GM18505 (cell line): ENCODE measurements around the gene TAF11L5.
"Not testable (repeated sequence)": the region's sequence is repeated elsewhere in the genome, so short reads cannot be mapped to it uniquely, and the experiment has no call there.

Experiments
- ATAC-seq: cut with Tn5 transposase; IDR thresholded peaks from one replicate; pipeline ENCODE4 v1.9.1; 2021; ENCODE audit not compliant: unreplicated experiment
- POLR2A ChIP-seq: IDR thresholded peaks from 4 replicates; pipeline ENCODE4 v1.6.1; 2011; ENCODE audit warnings: borderline replicate concordance; ENCODE audit not compliant: insufficient read depth, insufficient read length; ENCODE audit errors: extremely low read depth

Gene TAF11L5

GRCh38 chr5:17524935-17525334 lies at the start of gene TAF11L5:
Gene TAF11L5 (plus strand): TSS chr5:17525235.
- ATAC-seq: not testable (repeated sequence)

- TF ChIP-seq POLR2A: no peak
- ATAC-seq: no peak
Measured at GRCh38 chr5:17477043-17477442, 48.0 kb upstream of the TAF11L5 start.

- TF ChIP-seq POLR2A: no peak
- no peak for ATAC-seq
Measured at GRCh38 chr5:17477573-17478265, 47.3 kb upstream of the TAF11L5 start.

- ATAC-seq: no peak
- no peak for TF ChIP-seq POLR2A
Measured at GRCh38 chr5:17481378-17481777, 43.7 kb upstream of the TAF11L5 start.

GRCh38 chr5:17482790-17483189 lies 42.2 kb upstream of the TAF11L5 start:
- ATAC-seq: no peak
- TF ChIP-seq POLR2A: no peak

GRCh38 chr5:17486464-17487173 lies 38.4 kb upstream of the TAF11L5 start:
- not testable (repeated sequence) for ATAC-seq

- no peak for ATAC-seq
- TF ChIP-seq POLR2A: no peak
Measured at GRCh38 chr5:17487174-17487512, 37.9 kb upstream of the TAF11L5 start.

GRCh38 chr5:17491257-17491656 lies 33.8 kb upstream of the TAF11L5 start:
- ATAC-seq: not testable (repeated sequence)

- no peak for TF ChIP-seq POLR2A
- ATAC-seq: no peak
Measured at GRCh38 chr5:17492770-17493169, 32.3 kb upstream of the TAF11L5 start.

- TF ChIP-seq POLR2A: no peak
- no peak for ATAC-seq
Measured at GRCh38 chr5:17497446-17497845, 27.6 kb upstream of the TAF11L5 start.

- ATAC-seq: not testable (repeated sequence)
Measured at GRCh38 chr5:17497931-17498330, 27.1 kb upstream of the TAF11L5 start, which contains the start of gene TAF11L2. Gene TAF11L2 (plus strand): TSS chr5:17498231.

- TF ChIP-seq POLR2A: no peak
- ATAC-seq: no peak
Measured at GRCh38 chr5:17511775-17512325, 13.2 kb upstream of the TAF11L5 start.

GRCh38 chr5:17517526-17517925 lies 7.5 kb upstream of the TAF11L5 start:
- ATAC-seq: not testable (repeated sequence)

GRCh38 chr5:17518067-17518466 lies 7.0 kb upstream of the TAF11L5 start, which contains the start of gene TAF11L3:
Gene TAF11L3 (plus strand): TSS chr5:17518367.
- ATAC-seq: not testable (repeated sequence)

GRCh38 chr5:17519508-17519907 lies 5.5 kb upstream of the TAF11L5 start:
- not testable (repeated sequence) for ATAC-seq

GRCh38 chr5:17521501-17521900 lies 3.5 kb upstream of the TAF11L5 start, which contains the start of gene TAF11L4:
Gene TAF11L4 (plus strand): TSS chr5:17521801.
- ATAC-seq: not testable (repeated sequence)

GRCh38 chr5:17526504-17526903 lies 1.5 kb downstream of the TAF11L5 start:
- ATAC-seq: not testable (repeated sequence)

- not testable (repeated sequence) for ATAC-seq
Measured at GRCh38 chr5:17528369-17528768, 3.3 kb downstream of the TAF11L5 start, which contains the start of gene TAF11L6. Gene TAF11L6 (plus strand): TSS chr5:17528669.
